Cerebellar nuclear complex (tissue), 1 donor: ENCODE results near the gene INTS2.
"Not testable (repeated sequence)": the region's sequence is repeated elsewhere in the genome, so short reads cannot be mapped to it uniquely, and the experiment has no call there.

Source experiments
- DNase-seq, 2 experiments: peaks; one replicate each; lab custom pipeline; 2025; lab: John Stamatoyannopoulos, UW

The INTS2 gene

GRCh38 chr17:61897548-61898180 is 30.1 kb downstream of the INTS2 start:
- DNase-seq, result no peak

- DNase-seq, result no peak
Observed at GRCh38 chr17:61895391-61895790, 32.4 kb downstream of the INTS2 start.

GRCh38 chr17:61894310-61894709 is 33.5 kb downstream of the INTS2 start:
- not testable (repeated sequence) for DNase-seq

- not testable (repeated sequence) for DNase-seq
Observed at GRCh38 chr17:61887733-61888132, 40.0 kb downstream of the INTS2 start.

- not testable (repeated sequence) for DNase-seq
Observed at GRCh38 chr17:61885865-61886264, 41.9 kb downstream of the INTS2 start.

- DNase-seq, result no peak
Observed at GRCh38 chr17:61884864-61885263, 42.9 kb downstream of the INTS2 start.

GRCh38 chr17:61880589-61881102 is 47.1 kb downstream of the INTS2 start:
- no peak for DNase-seq

GRCh38 chr17:61878984-61879612 is 48.7 kb downstream of the INTS2 start:
- no peak for DNase-seq

- DNase-seq, result no peak
Observed at GRCh38 chr17:61878520-61878919, 49.3 kb downstream of the INTS2 start.

GRCh38 chr17:61877837-61878236 is 49.9 kb downstream of the INTS2 start:
- no peak for DNase-seq

- no peak for DNase-seq
Observed at GRCh38 chr17:61875804-61876203, 52.0 kb downstream of the INTS2 start.

GRCh38 chr17:61875285-61875684 is 52.5 kb downstream of the INTS2 start:
- DNase-seq, result no peak

- no peak for DNase-seq
Observed at GRCh38 chr17:61874075-61874474, 53.7 kb downstream of the INTS2 start.

- no peak for DNase-seq
Observed at GRCh38 chr17:61872099-61872498, 55.7 kb downstream of the INTS2 start.

GRCh38 chr17:61869138-61869537 is 58.6 kb downstream of the INTS2 start:
- DNase-seq, result no peak

GRCh38 chr17:61868074-61868473 is 59.7 kb downstream of the INTS2 start:
- no peak for DNase-seq

- DNase-seq, result no peak
Observed at GRCh38 chr17:61867033-61867432, 60.7 kb downstream of the INTS2 start.

GRCh38 chr17:61863801-61864126 is 64.0 kb downstream of the INTS2 start:
- no peak for DNase-seq

GRCh38 chr17:61862975-61863800 is 64.6 kb downstream of the INTS2 start, which contains the start of gene BRIP1:
BRIP1 (minus strand) TSS chr17:61863528; CDS start chr17:61861539, 1,989 bp downstream.
- peak in 1 of 2 experiments; percentile 59 for DNase-seq

- DNase-seq, result no peak
Observed at GRCh38 chr17:61862105-61862574, 65.6 kb downstream of the INTS2 start.

- not testable (repeated sequence) for DNase-seq
Observed at GRCh38 chr17:61860397-61860796, 67.4 kb downstream of the INTS2 start.

GRCh38 chr17:61856035-61856434 is 71.7 kb downstream of the INTS2 start:
- no peak for DNase-seq

- no peak for DNase-seq
Observed at GRCh38 chr17:61852857-61853256, 74.9 kb downstream of the INTS2 start.
